HG02610 (cell line): Measurements from ENCODE around the gene CEP131.
"Not testable (repeated sequence)": the region's sequence is repeated elsewhere in the genome, so short reads cannot be mapped to it uniquely, and the experiment has no call there.

Source experiments
- ATAC-seq: cut with Tn5 transposase; IDR thresholded peaks from one replicate; pipeline ENCODE4 v1.9.1; 2021; ENCODE audit warnings: mild to moderate bottlenecking, moderate library complexity; ENCODE audit not compliant: unreplicated experiment

Gene CEP131

DNA sequence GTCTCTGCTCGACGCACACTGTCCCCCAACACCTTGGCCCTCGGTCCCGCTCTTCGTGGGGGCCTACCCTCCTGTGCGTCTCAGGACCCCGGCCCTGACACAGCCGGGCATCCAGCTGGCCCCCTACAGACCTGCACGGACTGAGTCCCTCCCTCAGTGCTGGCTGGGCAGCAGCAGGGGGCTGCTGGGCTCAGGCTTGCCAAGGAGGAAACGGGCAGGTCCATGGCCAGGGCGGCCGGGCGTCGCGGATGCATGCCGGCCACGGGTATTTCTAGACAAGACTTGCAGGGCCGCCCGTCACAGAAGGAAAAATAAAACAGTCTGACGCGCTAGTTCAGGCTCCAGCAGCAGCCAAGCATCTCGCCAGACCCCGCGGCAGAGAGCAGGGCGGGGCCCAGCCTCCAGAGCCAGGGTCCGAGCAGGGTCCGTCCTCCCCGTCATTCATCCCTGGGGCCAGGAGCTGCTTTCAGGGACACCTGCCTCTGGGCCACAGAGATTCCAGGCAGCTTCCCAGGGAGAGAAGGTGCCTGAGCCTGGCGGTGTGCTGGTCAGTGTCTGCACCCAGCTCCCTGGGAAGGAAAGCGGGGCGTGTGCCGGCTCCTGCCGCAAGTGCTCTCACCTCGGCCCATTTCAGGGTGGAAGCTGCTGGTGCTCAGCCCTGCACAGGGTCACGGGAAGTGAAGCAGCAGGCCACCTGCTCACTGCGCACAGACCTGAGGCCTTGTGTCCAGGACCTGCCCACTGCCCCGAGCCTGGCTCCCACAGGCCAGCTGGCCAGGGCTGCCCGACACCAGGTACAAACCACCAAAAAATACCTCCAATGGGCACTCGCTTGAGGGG, 64.7 kb downstream of the CEP131 start:
- ATAC-seq, result no peak

DNA sequence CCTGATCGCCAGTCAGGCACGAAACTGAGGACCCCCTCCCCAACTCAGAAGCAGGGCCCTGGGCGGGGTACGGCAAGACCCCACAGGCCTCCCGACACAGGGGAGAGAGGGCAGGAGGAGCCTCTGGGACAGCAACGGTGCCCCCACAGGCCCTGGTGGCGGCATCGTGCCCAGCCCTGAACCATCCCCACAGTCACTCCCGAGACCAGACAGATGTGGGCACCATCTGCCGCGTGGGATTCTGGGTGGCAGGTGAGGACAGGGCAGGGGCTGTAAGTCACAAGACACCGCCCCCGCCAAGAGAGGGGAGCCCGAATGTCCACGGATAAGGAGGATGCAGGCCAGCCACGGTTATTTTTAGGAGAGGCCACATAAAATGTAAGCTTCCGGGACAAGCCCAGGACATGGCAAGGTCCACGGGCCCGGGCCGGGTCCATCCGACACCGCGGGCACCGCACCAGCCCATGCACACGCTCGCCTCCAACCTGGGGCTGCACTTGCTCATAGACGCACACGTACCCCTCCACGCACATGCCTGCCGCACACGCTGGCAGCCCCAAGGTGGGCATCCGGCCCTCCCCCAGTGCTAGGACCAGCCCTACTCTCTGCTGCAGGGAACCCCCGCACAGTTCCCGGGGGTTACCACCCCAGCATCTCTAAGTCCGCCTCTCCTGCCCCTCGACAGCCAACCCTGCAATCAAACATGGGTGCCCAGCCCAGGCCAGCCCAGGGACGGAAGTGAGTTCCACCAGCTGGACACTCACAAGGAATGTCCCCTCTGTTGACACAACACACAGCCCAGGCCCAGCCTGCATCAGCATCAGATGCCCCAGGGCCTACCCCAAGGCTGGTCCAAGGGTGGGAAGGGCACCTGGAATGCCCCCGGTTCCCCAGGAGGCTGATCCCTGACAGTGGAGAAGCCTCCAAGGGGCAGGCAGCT, 65.6 kb downstream of the CEP131 start:
- no peak for ATAC-seq

GRCh38 chr17:81154961-81155360, 67.8 kb downstream of the CEP131 start:
- ATAC-seq, result no peak

GRCh38 chr17:81154016-81154415, 68.7 kb downstream of the CEP131 start:
- not testable (repeated sequence) for ATAC-seq

DNA sequence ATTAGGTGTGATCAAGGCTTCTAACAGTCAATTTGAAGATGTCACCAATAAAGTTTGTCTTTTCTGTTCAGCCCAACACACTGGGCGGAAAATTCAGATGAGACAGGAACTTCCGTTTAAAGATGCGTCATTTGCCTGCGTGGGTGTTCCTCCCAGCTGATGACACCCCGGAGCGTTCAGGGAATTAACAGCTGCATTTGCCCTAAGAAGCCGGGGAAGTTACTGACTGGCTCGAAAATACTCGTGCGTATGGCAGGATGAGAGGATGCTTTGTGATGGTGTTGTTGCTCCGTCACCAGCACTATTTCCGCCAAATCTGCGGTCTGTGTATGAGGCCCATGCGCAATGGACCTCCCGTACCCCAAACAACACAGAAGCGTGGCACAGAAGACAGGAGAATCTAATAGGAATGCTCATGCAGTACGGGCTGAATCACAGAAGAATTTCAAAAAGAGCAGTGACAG, 69.4 kb downstream of the CEP131 start:
- no peak for ATAC-seq

DNA sequence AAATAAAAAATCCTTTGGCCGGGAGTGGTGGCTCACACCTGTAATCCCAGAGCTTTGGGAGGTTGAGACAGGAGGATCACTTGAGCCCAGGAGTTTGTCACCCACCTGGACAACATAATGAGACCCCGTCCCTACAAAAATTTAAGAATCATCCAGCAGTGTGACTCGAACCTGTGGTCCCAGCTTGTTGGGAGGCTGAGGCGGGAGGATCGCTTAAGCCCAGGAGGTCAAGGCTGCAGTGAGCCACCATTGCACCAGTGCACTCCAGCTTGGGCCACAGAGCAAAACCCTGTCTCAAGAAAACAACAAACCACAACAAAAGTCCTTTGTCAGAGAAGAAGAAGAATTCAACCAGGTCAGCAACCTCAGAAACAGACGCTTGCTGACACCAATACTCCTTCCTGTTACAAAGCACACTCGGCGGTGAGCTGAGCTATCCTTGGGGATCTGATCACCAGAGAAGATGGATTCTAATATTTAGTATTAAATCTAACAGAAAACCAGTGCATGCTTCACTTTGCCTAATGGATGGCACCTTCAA, 70.4 kb downstream of the CEP131 start:
- no peak for ATAC-seq

- no peak for ATAC-seq
Observed at GRCh38 chr17:81151278-81151677, 71.5 kb downstream of the CEP131 start.

DNA sequence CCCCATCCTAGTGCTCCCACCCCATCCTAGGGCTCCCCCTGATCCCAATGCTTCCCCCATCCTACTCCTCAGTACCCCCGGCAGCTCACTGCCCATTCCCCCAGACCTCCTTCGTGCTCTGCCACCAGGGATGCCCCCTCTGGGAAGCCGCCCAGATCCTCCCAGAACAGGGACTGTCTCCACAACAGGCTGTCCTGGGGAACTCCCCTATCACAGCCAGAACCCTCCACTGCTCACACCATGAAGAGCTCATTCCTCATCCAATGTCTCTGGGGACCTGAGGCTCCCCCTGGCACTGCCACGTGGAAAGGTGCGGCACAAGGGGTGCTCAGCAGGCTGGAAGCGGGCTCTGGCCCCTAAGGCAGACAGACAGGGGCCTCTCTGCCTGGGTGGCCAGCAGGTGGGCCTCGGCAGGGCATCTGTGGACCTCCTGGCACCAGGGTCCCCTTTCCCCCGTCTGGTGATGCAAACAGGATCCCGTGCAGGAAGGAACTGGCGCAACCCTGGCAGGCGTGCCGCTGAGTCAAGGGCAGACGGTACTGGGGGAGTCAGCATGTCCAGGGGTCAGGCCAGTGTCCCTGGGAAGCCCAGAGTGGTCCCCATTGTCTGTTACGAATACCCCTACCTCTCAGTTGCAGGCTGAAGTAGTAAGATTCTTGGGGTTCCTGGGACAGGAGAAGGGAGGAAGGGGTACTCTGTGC, 72.2 kb downstream of the CEP131 start:
- ATAC-seq, result no peak

GRCh38 chr17:81148986-81149533, 73.7 kb downstream of the CEP131 start:
- no peak for ATAC-seq

DNA sequence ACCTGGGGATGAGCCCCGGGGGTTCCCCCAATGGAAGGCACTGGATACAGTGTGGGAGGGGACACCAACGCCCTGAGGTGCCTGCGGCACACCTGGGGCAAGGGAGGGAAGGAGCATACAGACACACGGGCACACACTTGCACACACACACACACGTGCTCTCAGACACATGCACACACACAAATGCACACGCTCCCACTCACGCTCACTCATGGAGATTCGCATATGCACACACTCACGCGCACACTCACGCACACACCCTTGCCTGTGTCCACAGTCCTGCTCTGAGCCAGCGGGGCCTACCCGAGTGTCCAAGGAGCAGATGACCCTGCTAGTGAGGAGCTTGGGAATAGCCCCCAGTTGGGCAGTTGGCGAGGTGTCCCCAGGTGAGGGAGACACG, 74.2 kb downstream of the CEP131 start:
- ATAC-seq, result no peak

DNA sequence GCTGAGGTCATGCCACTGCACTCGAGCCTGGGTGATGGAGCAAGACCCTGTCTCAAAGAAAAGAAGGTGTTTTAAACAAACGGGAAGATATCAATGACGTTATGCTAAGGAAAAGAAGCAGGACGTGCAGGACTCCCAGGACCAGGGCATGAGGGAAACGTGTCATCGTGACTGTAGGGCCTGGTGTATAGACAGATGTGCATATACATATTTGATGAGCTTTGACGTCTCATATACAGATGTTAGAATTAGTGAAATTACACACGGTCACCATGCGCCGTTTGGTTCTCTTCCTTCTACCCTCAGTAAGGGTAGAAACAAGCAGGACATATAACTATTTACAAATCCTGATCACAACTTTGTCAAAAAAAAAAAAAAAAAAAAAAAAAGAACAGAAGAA, 75.1 kb downstream of the CEP131 start:
- no peak for ATAC-seq

- ATAC-seq, result not testable (repeated sequence)
Observed at GRCh38 chr17:81146208-81146607, 76.6 kb downstream of the CEP131 start.

DNA sequence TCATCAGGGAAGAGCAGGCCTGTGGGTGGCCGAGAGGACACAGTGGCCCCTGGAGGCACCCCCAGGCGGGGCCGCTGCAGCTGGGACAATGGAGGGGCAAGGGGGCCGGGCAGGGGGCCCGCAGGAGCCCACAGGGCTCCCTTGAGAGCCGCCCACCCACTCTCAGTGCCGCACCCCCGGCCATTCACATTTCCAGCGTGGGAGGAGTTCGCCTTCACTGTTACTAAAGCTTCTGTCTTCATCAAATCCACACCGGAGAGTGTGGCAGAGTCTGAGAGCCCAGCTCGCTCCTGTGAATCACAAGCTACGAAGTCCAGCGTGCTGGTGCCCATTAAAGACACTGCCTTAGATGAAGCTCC, 78.4 kb downstream of the CEP131 start:
- no peak for ATAC-seq

DNA sequence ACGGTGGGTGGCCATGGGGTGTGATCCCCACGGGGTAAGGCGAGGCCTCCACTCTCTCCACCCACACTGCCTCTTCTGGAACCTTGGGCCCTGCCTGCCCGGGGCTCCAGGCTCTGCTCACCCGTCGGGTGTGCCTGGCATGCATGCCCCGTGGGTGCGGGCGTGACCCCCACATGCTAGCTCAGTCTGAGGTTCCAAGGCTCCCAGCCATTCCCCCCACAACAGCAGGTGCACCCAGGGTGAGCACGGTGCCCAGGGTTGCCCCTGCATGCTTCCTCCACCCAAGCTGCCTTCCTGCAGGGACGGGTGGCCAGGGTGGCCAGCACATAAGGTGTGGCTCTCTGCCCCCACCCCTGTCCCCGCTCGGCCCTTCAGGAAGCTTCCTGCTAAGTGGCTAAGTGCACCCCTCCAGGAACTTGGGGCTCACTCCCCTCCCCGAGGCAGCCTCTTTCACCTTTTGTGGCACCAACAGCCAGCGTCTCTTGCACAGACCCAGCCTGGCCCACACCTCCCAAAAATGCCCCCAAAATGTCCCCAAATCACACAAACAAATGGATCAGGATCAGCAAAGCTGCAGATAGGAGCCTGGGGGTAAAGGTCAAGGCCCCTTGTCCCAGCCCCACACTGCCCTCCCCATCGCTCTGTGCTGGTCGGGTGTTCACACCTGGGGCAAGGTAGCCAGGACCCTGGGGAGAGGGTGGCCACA, 78.9 kb downstream of the CEP131 start:
- ATAC-seq, result no peak

DNA sequence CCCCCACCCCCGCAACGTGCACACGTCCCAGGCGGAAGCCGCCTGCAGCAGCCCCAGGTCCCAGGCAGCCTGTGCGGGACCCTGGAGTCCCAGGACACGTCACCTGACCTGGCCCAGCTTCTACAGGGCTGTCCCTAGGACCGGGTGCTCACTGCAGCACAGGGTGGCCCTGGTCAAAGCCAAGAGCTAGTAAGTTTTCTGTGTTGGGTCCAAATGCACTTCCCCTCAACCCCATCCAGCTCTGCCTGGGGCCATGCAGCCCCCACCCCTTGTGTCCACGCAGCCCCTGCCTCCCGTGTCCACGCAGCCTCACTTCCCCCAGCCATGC, 79.6 kb downstream of the CEP131 start:
- no peak for ATAC-seq

DNA sequence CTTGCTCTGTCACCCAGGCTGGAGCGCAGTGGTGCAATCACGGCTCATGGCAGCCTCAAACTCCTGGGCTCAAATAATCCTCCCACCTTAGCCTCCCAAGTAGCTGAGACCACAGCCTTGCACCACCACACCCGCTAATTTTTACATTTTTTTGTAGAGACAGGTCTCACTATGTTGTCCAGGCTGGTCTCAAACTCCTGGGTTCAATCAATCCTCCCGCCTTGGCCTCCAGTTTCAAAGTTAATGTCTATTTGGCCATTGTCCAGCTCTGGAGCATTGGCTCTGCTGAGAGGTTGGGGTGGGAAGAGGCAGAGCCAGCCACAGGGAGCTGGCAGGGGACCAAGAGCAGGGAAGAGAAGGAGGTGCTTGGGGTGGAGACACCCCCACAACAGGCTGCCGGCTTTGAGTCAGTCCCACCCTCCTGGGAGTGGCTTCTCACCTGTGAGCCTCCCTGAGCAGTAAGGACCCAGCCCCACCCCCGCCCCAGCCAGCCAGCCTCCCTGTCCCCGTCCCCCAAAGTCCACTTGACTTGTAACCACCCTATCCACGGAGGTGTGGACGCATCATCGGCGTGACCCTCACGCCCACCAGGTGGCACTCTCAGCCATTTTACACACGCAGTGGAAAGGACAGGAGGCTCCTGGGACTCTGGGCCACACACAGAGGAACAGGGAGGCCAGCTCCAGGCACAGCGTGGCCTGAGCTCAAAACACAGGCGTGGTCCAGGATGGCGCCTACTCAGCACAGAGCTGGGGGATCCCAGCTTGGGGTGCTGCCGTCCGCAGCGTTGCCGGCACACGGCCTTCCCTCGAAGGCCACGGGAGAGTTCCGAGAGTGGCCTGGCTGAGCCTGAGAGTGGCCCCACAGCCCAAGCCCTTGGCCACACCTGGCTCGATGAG, 80.2 kb downstream of the CEP131 start:
- ATAC-seq, result no peak

GRCh38 chr17:81140695-81141094, 82.1 kb downstream of the CEP131 start:
- ATAC-seq, result no peak

DNA sequence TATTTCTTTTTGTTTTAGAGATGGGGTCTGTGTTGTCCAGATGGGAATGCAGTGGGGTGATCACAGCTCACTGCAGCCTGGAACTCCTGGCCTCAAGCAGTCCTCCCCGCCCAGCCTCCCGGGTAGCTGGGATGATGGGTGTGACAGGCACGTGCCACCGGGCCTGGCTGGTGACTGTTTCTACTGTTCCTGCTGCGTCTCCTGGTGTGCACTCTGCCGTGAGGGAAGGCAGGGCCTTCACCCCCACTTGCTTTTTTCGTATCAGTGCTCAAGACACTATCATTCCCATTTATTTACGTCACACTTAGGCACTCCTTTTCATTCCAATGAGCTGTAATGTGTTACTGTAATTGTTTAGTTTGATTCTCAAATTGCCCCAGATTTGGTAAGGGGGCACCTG, 82.7 kb downstream of the CEP131 start:
- ATAC-seq, result no peak
